ENCODE measurements around the gene EVA1B. TPM values are rescaled to one million over a fixed set of nuclear protein-coding genes. Genes with fewer than 3 reads are reported as not detected.

Gene EVA1B
- total RNA-seq, 1 donor from 2014 or later = 139 TPM

GRCh38 chr1:36326499-36326898 is 3.1 kb upstream of the EVA1B start:
- Histone ChIP-seq H3K4me3 (ENCODE audit: low read depth, low read length) (no peak overlapping the region), H3K27me3 (ENCODE audit: control insufficient read depth, insufficient read depth, low read length) (no peaks in the 10 kb centered on the region), H3K36me3 (ENCODE audit: control insufficient read depth, insufficient read depth, low read length) (no peaks in the 10 kb centered on the region)
- no peak for DNase-seq (ENCODE audit: low read depth)
- TF ChIP-seq CTCF (IDR thresholded peaks at IDR 0.05; ENCODE audit: insufficient read depth, low read length, poor library complexity, severe bottlenecking) = no peak

DNA sequence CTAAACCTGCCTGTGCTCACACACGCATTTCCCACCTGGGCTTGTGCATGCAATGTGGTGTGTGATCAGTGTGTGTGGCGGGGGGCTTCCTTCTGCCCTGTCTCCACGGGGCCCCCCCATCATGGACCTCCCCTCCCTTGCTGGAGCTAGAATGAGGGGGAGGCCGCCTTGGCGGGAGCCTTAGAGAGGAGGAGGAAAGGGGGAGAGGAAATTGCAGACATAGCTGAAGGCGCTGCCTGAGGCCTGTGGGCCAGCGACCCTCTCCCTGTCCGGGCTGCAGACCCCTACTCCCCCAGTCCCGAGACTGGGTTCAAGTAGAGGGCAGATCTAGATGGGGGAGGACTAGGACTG is 883 bp upstream of the EVA1B start:
- Histone ChIP-seq H3K36me3 (ENCODE audit: control insufficient read depth, insufficient read depth, low read length) (no peaks in the 10 kb centered on the region), H3K4me3 (ENCODE audit: low read depth, low read length) (no peak overlapping the region), H3K27me3 (ENCODE audit: control insufficient read depth, insufficient read depth, low read length) (no peaks in the 10 kb centered on the region)
- no peak for DNase-seq (ENCODE audit: low read depth)
- no peak for TF ChIP-seq CTCF (IDR thresholded peaks at IDR 0.05; ENCODE audit: insufficient read depth, low read length, poor library complexity, severe bottlenecking)

GRCh38 chr1:36322786-36323635 is 434 bp downstream of the EVA1B start:
- H3K36me3 ChIP-seq (ENCODE audit: control insufficient read depth, insufficient read depth, low read length) = no peaks in the 10 kb centered on the region
- peak overlapping the region; percentile 72 for H3K4me3 ChIP-seq (ENCODE audit: low read depth, low read length)
- DNase-seq (ENCODE audit: low read depth) = no peak
- TF ChIP-seq CTCF (IDR thresholded peaks at IDR 0.05; ENCODE audit: insufficient read depth, low read length, poor library complexity, severe bottlenecking) = no peak
- no peaks in the 10 kb centered on the region for H3K27me3 ChIP-seq (ENCODE audit: control insufficient read depth, insufficient read depth, low read length)

DNA sequence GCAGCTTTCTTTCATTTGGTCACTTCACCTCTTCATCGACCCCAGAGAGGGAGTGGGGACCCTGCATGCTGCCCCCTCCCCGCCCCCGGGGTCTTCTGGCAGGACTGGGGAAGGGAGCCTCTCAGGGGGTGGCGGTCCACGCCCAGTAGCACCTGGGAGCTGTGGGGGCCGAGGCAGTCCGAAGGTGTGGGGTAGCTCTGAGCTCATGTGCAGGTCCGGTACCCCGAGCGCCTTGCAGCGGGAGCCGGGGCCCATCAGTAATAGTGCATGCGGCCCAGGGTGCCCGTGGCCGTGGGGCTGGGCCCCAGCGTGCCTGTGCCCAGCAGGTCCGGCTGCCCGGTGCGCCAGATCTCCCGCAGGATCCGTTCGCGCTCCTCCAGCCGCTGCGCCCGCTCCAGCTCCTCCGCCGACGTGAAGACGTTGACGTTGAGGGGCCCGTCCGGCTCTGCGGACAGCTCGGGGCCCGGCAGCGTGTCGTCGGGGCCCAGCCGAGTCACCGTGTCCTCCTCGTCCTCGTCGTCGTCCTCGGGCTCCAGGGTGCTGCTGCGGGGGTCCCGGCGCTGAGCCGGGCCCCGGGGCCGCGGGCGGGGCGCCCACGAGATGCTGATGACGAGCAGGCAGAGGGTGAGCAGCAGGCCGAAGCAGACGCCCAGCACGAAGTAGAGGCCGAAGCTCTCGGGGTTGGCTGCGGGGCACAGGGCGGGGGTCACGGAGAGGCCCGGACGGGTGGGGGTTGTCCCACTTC is 1.2 kb downstream of the EVA1B start:
- Histone ChIP-seq H3K27me3 (ENCODE audit: control insufficient read depth, insufficient read depth, low read length) (no peaks in the 10 kb centered on the region), H3K36me3 (ENCODE audit: control insufficient read depth, insufficient read depth, low read length) (no peaks in the 10 kb centered on the region), H3K4me3 (ENCODE audit: low read depth, low read length) (peak overlapping the region; percentile 72)
- TF ChIP-seq CTCF (IDR thresholded peaks at IDR 0.05; ENCODE audit: insufficient read depth, low read length, poor library complexity, severe bottlenecking) = no peak
- DNase-seq (ENCODE audit: low read depth) = no peak

DNA sequence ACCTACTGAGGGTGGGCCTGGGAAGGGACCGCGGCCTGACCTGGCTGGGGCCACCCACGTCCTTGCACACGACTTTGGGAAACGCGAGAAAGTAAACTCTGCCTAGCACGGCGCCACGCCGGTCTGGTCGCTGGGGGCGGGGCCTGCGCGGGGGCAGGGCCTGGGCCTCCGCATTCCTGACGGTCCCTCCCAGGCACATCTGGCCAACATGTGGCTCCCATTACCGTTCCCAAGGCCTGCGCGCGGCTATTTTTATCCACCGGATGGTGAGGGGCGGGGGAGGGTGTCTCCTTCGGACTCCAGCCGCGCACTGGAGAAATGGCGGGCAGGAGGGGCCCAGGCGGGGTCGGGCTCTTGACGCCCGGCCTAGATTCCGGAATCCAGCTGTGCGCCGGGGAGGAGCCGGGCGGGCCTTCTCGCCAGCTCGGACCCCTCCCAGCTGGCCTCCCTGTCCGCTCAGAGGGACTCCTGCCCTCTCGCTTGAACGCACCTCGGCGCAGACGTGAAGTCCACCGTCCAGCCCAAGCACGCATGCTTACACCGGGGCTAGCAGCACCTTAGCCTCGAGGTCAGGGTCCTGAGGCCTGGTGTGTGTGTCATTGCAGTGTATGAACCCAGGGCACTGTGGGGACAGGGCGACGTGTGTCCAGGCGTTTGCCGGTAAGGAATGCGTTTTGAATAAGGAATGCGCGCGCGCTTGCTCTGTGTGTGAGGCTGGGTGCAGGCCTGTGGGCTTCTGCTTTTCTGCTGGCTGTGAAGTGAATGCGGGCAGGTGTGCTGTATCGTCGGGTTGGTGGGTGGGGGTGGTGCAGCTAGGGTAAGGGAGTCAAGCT is 2.1 kb downstream of the EVA1B start:
- H3K27me3 ChIP-seq (ENCODE audit: control insufficient read depth, insufficient read depth, low read length) = no peaks in the 10 kb centered on the region
- no peak for TF ChIP-seq CTCF (IDR thresholded peaks at IDR 0.05; ENCODE audit: insufficient read depth, low read length, poor library complexity, severe bottlenecking)
- DNase-seq (ENCODE audit: low read depth) = no peak
- H3K4me3 ChIP-seq (ENCODE audit: low read depth, low read length) = no peak overlapping the region
- H3K36me3 ChIP-seq (ENCODE audit: control insufficient read depth, insufficient read depth, low read length) = no peaks in the 10 kb centered on the region

Measured in kidney epithelial cell (primary cell).